Measurements from ENCODE around the gene NUB1. TPM values are rescaled to one million over a fixed set of nuclear protein-coding genes. Genes with fewer than 3 reads are reported as not detected.

NUB1 gene
- total RNA-seq, 1 donor from 2014 or later, result 61.7 TPM

GRCh38 chr7:151298765-151299164, 42.8 kb upstream of the NUB1 start:
- Mint-ChIP-seq H3K9me3 (peaks cover 9% of the 10 kb centered on the region), H3K36me3 (peaks cover 2% of the 10 kb centered on the region)

GRCh38 chr7:151299530-151299929, 42.1 kb upstream of the NUB1 start:
- TF ChIP-seq EZH2 (IDR thresholded peaks at IDR 0.05) (no peak), EZH2phosphoT487 (IDR thresholded peaks at IDR 0.05) (no peak), CTCF (IDR thresholded peaks at IDR 0.05) (no peak)
- H3K36me3 Mint-ChIP-seq, result peaks cover 2% of the 10 kb centered on the region
- peaks cover 13% of the 10 kb centered on the region for H3K27me3 Mint-ChIP-seq (ENCODE audit: insufficient read depth, low read depth)
- no peak overlapping the region for H3K4me3 Mint-ChIP-seq
- peaks cover 9% of the 10 kb centered on the region for H3K9me3 Mint-ChIP-seq
- Histone ChIP-seq H4K20me1 (ENCODE audit: low read depth) (no peaks in the 10 kb centered on the region), H3K9ac (no peak overlapping the region), H3F3A (ENCODE audit: low read depth) (peaks cover 6% of the 10 kb centered on the region), H3K27me3 (peaks cover 49% of the 10 kb centered on the region), H3K4me1 (peaks cover 3% of the 10 kb centered on the region), H2AFZ (replicated peaks) (no peak overlapping the region), H3K79me2 (ENCODE audit: low read depth) (no peaks in the 10 kb centered on the region), H3K9me3 (ENCODE audit: low read depth) (peaks cover 3% of the 10 kb centered on the region), H3K4me3 (no peak overlapping the region), H3K27ac (no peak overlapping the region), H3K36me3 (no peaks in the 10 kb centered on the region), H3K4me2 (no peak overlapping the region)
- H3K27ac Mint-ChIP-seq, result no peak overlapping the region
- DNase-seq (ENCODE audit: low spot score), result no peak
- peaks cover 3% of the 10 kb centered on the region for H3K4me1 Mint-ChIP-seq

More at GRCh38 chr7:151298765-151299164, 42.8 kb upstream of the NUB1 start:
- Histone ChIP-seq H2AFZ (replicated peaks) (no peak overlapping the region), H3K4me2 (no peak overlapping the region), H3K9ac (no peak overlapping the region), H3K27me3 (peaks cover 43% of the 10 kb centered on the region), H3K9me3 (ENCODE audit: low read depth) (peaks cover 3% of the 10 kb centered on the region), H3K4me3 (no peak overlapping the region), H3K36me3 (no peaks in the 10 kb centered on the region), H3K4me1 (peaks cover 3% of the 10 kb centered on the region), H3K27ac (no peak overlapping the region), H3F3A (ENCODE audit: low read depth) (peaks cover 2% of the 10 kb centered on the region), H3K79me2 (ENCODE audit: low read depth) (no peaks in the 10 kb centered on the region), H4K20me1 (ENCODE audit: low read depth) (no peaks in the 10 kb centered on the region)
- Mint-ChIP-seq H3K27me3 (ENCODE audit: insufficient read depth, low read depth) (peaks cover 10% of the 10 kb centered on the region), H3K4me1 (peaks cover 1% of the 10 kb centered on the region), H3K27ac (no peak overlapping the region), H3K4me3 (no peak overlapping the region)
- DNase-seq (ENCODE audit: low spot score), result no peak
- TF ChIP-seq EZH2phosphoT487 (IDR thresholded peaks at IDR 0.05) (no peak), CTCF (IDR thresholded peaks at IDR 0.05) (no peak), EZH2 (IDR thresholded peaks at IDR 0.05) (no peak)

- Histone ChIP-seq H3K4me2 (no peak overlapping the region), H3K9me3 (ENCODE audit: low read depth) (peaks cover 3% of the 10 kb centered on the region), H3K36me3 (no peaks in the 10 kb centered on the region), H3K27me3 (peaks cover 50% of the 10 kb centered on the region), H3K27ac (no peak overlapping the region), H3K4me3 (no peak overlapping the region), H3K9ac (no peak overlapping the region), H4K20me1 (ENCODE audit: low read depth) (no peaks in the 10 kb centered on the region), H3K79me2 (ENCODE audit: low read depth) (no peaks in the 10 kb centered on the region), H3K4me1 (peaks cover 6% of the 10 kb centered on the region), H3F3A (ENCODE audit: low read depth) (peaks cover 10% of the 10 kb centered on the region), H2AFZ (replicated peaks) (no peak overlapping the region)
- Mint-ChIP-seq H3K27me3 (ENCODE audit: insufficient read depth, low read depth) (peaks cover 18% of the 10 kb centered on the region), H3K4me3 (no peak overlapping the region), H3K27ac (no peak overlapping the region), H3K4me1 (peaks cover 7% of the 10 kb centered on the region), H3K36me3 (peaks cover 2% of the 10 kb centered on the region), H3K9me3 (peaks cover 9% of the 10 kb centered on the region)
- DNase-seq (ENCODE audit: low spot score), result no peak
- TF ChIP-seq CTCF (IDR thresholded peaks at IDR 0.05), result no peak
Observed at GRCh38 chr7:151299940-151300645, 41.5 kb upstream of the NUB1 start.
